H1 (cell line): ENCODE data around the gene NARS2. TPM values are rescaled to one million over a fixed set of nuclear protein-coding genes. Genes with fewer than 3 reads are reported as not detected.
A peak's percentile ranks its signal among the peaks of the same experiment; 100 is the strongest.

ENCODE experiments used
- CTCF ChIA-PET: fragments of 300-600 bp; sonication (Branson Sonifier 250); formaldehyde crosslinking; loops from one replicate; lab custom pipeline; 2021; ENCODE audit not compliant: partially characterized antibody; lab: Charles Lee
- POLR2A ChIA-PET: fragments of 300-600 bp; sonication (Branson Sonifier 250); formaldehyde crosslinking; loops from one replicate; lab custom pipeline; 2021; ENCODE audit warnings: inconsistent platforms; ENCODE audit not compliant: partially characterized antibody; lab: Charles Lee
- DNase-seq, 2 experiments: peaks; one replicate each; pipeline versions ENCODE4 v3.0.0 to v3.0.0-alpha.2; 2010 to 2022; ENCODE audit warnings: low spot score in 2 of 2, low read depth in 1 of 2, mixed read lengths in 1 of 2
- FAIRE-seq: peaks from 2 replicates; lab custom pipeline; 2011; peaks lifted over from hg19 to GRCh38; lab: Jason Lieb, UNC
- H2AFZ ChIP-seq: 2 replicates; pipeline ENCODE4 v1.8.1; 2012; ENCODE audit warnings: low read length, inconsistent platforms
- H2AK5ac ChIP-seq: 2 replicates; pipeline ENCODE4 v1.6.1; 2013; ENCODE audit warnings: low read depth, low read length
- H2BK120ac ChIP-seq: replicated peaks from 2 replicates; pipeline ENCODE3; 2013; ENCODE audit warnings: low read depth, low read length, inconsistent platforms
- H2BK12ac ChIP-seq: 2 replicates; pipeline ENCODE4 v1.6.1; 2013; ENCODE audit warnings: low read depth, low read length
- H2BK15ac ChIP-seq: 2 replicates; pipeline ENCODE4 v1.6.1; 2013; ENCODE audit warnings: low read length
- H2BK20ac ChIP-seq: 2 replicates; pipeline ENCODE4 v1.6.1; 2013; ENCODE audit warnings: low read length
- H2BK5ac ChIP-seq: 2 replicates; pipeline ENCODE4 v1.6.1; 2013; ENCODE audit warnings: low read depth, low read length
- H3K14ac ChIP-seq: 2 replicates; pipeline ENCODE4 v1.6.1; 2013; ENCODE audit warnings: inconsistent platforms; ENCODE audit not compliant: insufficient read length
- H3K18ac ChIP-seq: 2 replicates; pipeline ENCODE4 v1.6.1; 2013; ENCODE audit warnings: low read length; ENCODE audit errors: extremely low read depth
- H3K23ac ChIP-seq: 2 replicates; pipeline ENCODE4 v1.6.1; 2013; ENCODE audit warnings: inconsistent platforms; ENCODE audit not compliant: insufficient read length
- H3K23me2 ChIP-seq: 2 replicates; pipeline ENCODE4 v1.6.1; 2013; ENCODE audit warnings: low read depth, low read length
- H3K27ac ChIP-seq: 2 replicates; pipeline ENCODE4 v1.6.1; 2011; ENCODE audit warnings: low read depth, low read length, inconsistent platforms
- H3K27me3 ChIP-seq, 4 experiments: replicated peaks in 1 of 4; 1 replicate in 1 of 4; 2 replicates in 3 of 4; pipeline versions ENCODE4 v1.6.1 to v1.8.1; 2011 to 2013; ENCODE audit warnings: low read length in 3 of 4, mild to moderate bottlenecking in 3 of 4, inconsistent platforms in 2 of 4, mixed read lengths in 2 of 4, moderate library complexity in 1 of 4; ENCODE audit not compliant: control insufficient read depth in 3 of 4, insufficient read depth in 3 of 4; ENCODE audit errors: extremely low read depth in 1 of 4
- H3K36me3 ChIP-seq, 4 experiments: 2 replicates each; pipeline versions ENCODE4 v1.6.1 to v1.8.1; 2011 to 2013; ENCODE audit warnings: mild to moderate bottlenecking in 4 of 4, low read length in 3 of 4, moderate library complexity in 2 of 4, control low read depth in 1 of 4, inconsistent platforms in 1 of 4; ENCODE audit not compliant: insufficient read depth in 4 of 4, control insufficient read depth in 2 of 4
- H3K4ac ChIP-seq: replicated peaks from 2 replicates; pipeline ENCODE3; 2013; ENCODE audit warnings: low read length, low read depth, mixed read lengths, inconsistent platforms; ENCODE audit not compliant: insufficient read length
- H3K4me1 ChIP-seq, 4 experiments: replicated peaks in 1 of 4; 1 replicate in 1 of 4; 2 replicates in 3 of 4; pipeline versions ENCODE4 v1.6.1 to v1.8.1; 2011 to 2013; ENCODE audit warnings: low read length in 3 of 4, inconsistent platforms in 2 of 4, mixed read lengths in 1 of 4; ENCODE audit not compliant: insufficient read depth in 4 of 4, control insufficient read depth in 3 of 4
- H3K4me2 ChIP-seq, 2 experiments: 2 replicates each; pipeline versions ENCODE4 v1.6.1 to v1.8.1; 2011 to 2013; ENCODE audit warnings: low read depth in 2 of 2, low read length in 2 of 2, control low read depth in 1 of 2, inconsistent platforms in 1 of 2, mild to moderate bottlenecking in 1 of 2; ENCODE audit not compliant: insufficient read depth in 1 of 2
- H3K4me3 ChIP-seq, 4 experiments: fragments of 200-600, 300-600 bp in 1 of 4; sonication (generic), shearing (Covaris generic), sonication (Bioruptor Twin) in 1 of 4; 2 replicates each; pipeline versions ENCODE4 v1.5.1 to v1.8.1; 2011 to 2016; ENCODE audit warnings: low read length in 4 of 4, low read depth in 3 of 4, control low read depth in 2 of 4, inconsistent platforms in 2 of 4, mild to moderate bottlenecking in 2 of 4, mixed read lengths in 1 of 4, moderate library complexity in 1 of 4; ENCODE audit not compliant: insufficient read depth in 2 of 4; ENCODE audit errors: extremely low read depth in 1 of 4
- H3K56ac ChIP-seq: replicated peaks from 2 replicates; pipeline ENCODE3; 2013; ENCODE audit warnings: low read depth, mild to moderate bottlenecking, mixed read lengths, low read length, inconsistent platforms; ENCODE audit not compliant: insufficient read length
- H3K79me1 ChIP-seq: 2 replicates; pipeline ENCODE4 v1.6.1; 2013; ENCODE audit warnings: low read depth, low read length, control low read depth
- H3K79me2 ChIP-seq, 2 experiments: 2 replicates each; pipeline versions ENCODE4 v1.6.1 to v1.8.1; 2012 to 2013; ENCODE audit warnings: low read length in 2 of 2, mild to moderate bottlenecking in 2 of 2, inconsistent platforms in 1 of 2; ENCODE audit not compliant: insufficient read depth in 2 of 2, control insufficient read depth in 1 of 2
- H3K9ac ChIP-seq, 4 experiments: replicated peaks in 1 of 4; 1 replicate in 1 of 4; 2 replicates in 3 of 4; pipeline versions ENCODE4 v1.6.1 to v1.8.1; 2011 to 2013; ENCODE audit warnings: low read depth in 3 of 4, low read length in 3 of 4, control low read depth in 2 of 4, mild to moderate bottlenecking in 2 of 4, moderate library complexity in 2 of 4, inconsistent platforms in 1 of 4; ENCODE audit errors: extremely low read depth in 1 of 4
- H3K9me3 ChIP-seq, 2 experiments: 2 replicates each; pipeline versions ENCODE4 v1.6.1 to v1.8.1; 2012 to 2013; ENCODE audit warnings: mild to moderate bottlenecking in 2 of 2, moderate library complexity in 2 of 2, control low read depth in 1 of 2, inconsistent platforms in 1 of 2, low read depth in 1 of 2, low read length in 1 of 2, mixed read lengths in 1 of 2; ENCODE audit not compliant: insufficient read depth in 2 of 2
- H4K20me1 ChIP-seq, 2 experiments: replicated peaks in 1 of 2; 2 replicates each; pipeline versions ENCODE3 to v1.8.1; 2011 to 2013; ENCODE audit warnings: inconsistent platforms in 2 of 2, low read length in 2 of 2, mild to moderate bottlenecking in 1 of 2; ENCODE audit not compliant: insufficient read depth in 2 of 2, control insufficient read depth in 1 of 2
- H4K5ac ChIP-seq: 2 replicates; pipeline ENCODE4 v1.6.1; 2013; ENCODE audit warnings: low read length, low read depth, mixed read lengths, inconsistent platforms; ENCODE audit not compliant: insufficient read length
- H4K8ac ChIP-seq: 2 replicates; pipeline ENCODE4 v1.8.0; 2013; ENCODE audit warnings: mild to moderate bottlenecking, moderate library complexity, low read length, inconsistent platforms; ENCODE audit not compliant: insufficient read depth; ENCODE audit errors: extremely low read depth
- H4K91ac ChIP-seq: replicated peaks from 2 replicates; pipeline ENCODE3; 2013; ENCODE audit warnings: low read length, mixed read lengths, inconsistent platforms; ENCODE audit not compliant: insufficient read length
- CTBP2 ChIP-seq: IDR thresholded peaks from 2 replicates; pipeline ENCODE4 v1.7.0; 2011; ENCODE audit warnings: borderline replicate concordance, mild to moderate bottlenecking, moderate library complexity, mixed read lengths, low read length; ENCODE audit not compliant: insufficient read depth, insufficient read length
- HDAC6 ChIP-seq: IDR thresholded peaks from one replicate; pipeline ENCODE4 v1.7.1; 2012; ENCODE audit warnings: low read depth, mild to moderate bottlenecking, inconsistent platforms, low read length, moderate library complexity
- SIRT6 ChIP-seq: IDR thresholded peaks from one replicate; pipeline ENCODE4 v1.7.1; 2012; ENCODE audit warnings: low read length, inconsistent platforms
- SUZ12 ChIP-seq: fragments of 200-600 bp; sonication (generic); IDR thresholded peaks from 2 replicates; pipeline ENCODE4 v1.6.1; 2012; ENCODE audit warnings: mild to moderate bottlenecking, inconsistent platforms, low read length, moderate library complexity, mixed read lengths
- WGBS, 2 experiments: shearing (Covaris generic) in 1 of 2; methylation state at CpG; one replicate each; pipeline versions ENCODE4 v1.1.6 to v1.1.7; 2013 to 2015; ENCODE audit warnings: low lambda C conversion rate in 2 of 2, mixed read lengths in 2 of 2, inconsistent platforms in 1 of 2, low coverage in 1 of 2, missing lambda C conversion rate in 1 of 2; ENCODE audit not compliant: insufficient replicate concordance in 2 of 2, insufficient coverage in 1 of 2, insufficient read length in 1 of 2; ENCODE audit errors: extremely low coverage in 1 of 2, missing lambda C conversion rate in 1 of 2; 5-methylcytosine and 5-hydroxymethylcytosine counted together
- polyA plus RNA-seq, 7 experiments: library from polyadenylated mRNA; depleted of rRNA in 3 of 7; stranded (reverse) in 5 of 7; unstranded in 2 of 7; fragments of >200 nt in 5 of 7; fragments of 200-250 nt in 2 of 7; gene quantifications; 1 replicate in 5 of 7; 2 replicates in 1 of 7; 4 replicates in 1 of 7; pipeline versions ENCODE4 v1.2.1 to v1.2.3, GENCODE V29; 2011 to 2013; ENCODE audit warnings: missing spikeins in 2 of 7, mixed read lengths in 2 of 7
- total RNA-seq: library from RNA; stranded (reverse); fragmentation: NEBNext Ultra II Directional; extraction: Animal tissue kit (Norgen Biotek cat#: 25700); gene quantifications from 2 replicates; pipeline ENCODE4 v1.2.1, GENCODE V29; 2021

The NARS2 gene
- total and polyA plus RNA-seq, 2 of the 8 experiments (the other 6 are each of a cell fraction or from before 2014, with no cell fraction given): 26.2 to 51.6 TPM

GRCh38 chr11:78562398-78562797, 12.3 kb downstream of the NARS2 start:
- H3K4me2 ChIP-seq: no peak overlapping the region
- peaks cover 0 to 5% (median 2%) of the 10 kb centered on the region in 4 experiments; a peak in 4 of 7 replicates for H3K4me1 ChIP-seq
- ChIA-PET CTCF (no interaction called here), POLR2A (interaction anchor here (0.9 kb wide), 1 partner anchor 11 kb away, joined by 3 read pairs; no protein-coding TSS in a partner anchor)
- no peak overlapping the region for H3K4ac ChIP-seq
- no peak overlapping the region for H2BK120ac ChIP-seq
- H4K91ac ChIP-seq: no peak overlapping the region
- H3K9ac ChIP-seq: no peak overlapping the region
- H4K8ac ChIP-seq: no peak overlapping the region
- H3K14ac ChIP-seq: no peak overlapping the region
- H3K36me3 ChIP-seq: peaks cover 0 to 44% (median 13%) of the 10 kb centered on the region in 4 experiments; a peak in 5 of 8 replicates
- no peaks in the 10 kb centered on the region for H3K27me3 ChIP-seq
- H2AK5ac ChIP-seq: no peak overlapping the region
- no peak overlapping the region for H3K23ac ChIP-seq
- H3K9me3 ChIP-seq: no peaks in the 10 kb centered on the region
- DNase-seq (no peak), FAIRE-seq (no peak)
- H3K27ac ChIP-seq: no peak overlapping the region
- no peak overlapping the region for H2AFZ ChIP-seq
- peaks cover 0 to 52% of the 10 kb centered on the region in 2 experiments; a peak in 2 of 4 replicates for H3K79me2 ChIP-seq
- WGBS, 2 experiments: 90% methylated on average over 3 of the region's 3 CpGs; no CpG with 5 or more reads in 1 of the 2 experiments
- no peak overlapping the region for H4K5ac ChIP-seq
- H3K4me3 ChIP-seq: no peak overlapping the region
- H2BK15ac ChIP-seq: no peak overlapping the region
- H2BK12ac ChIP-seq: no peak overlapping the region
- H3K56ac ChIP-seq: no peak overlapping the region
- TF ChIP-seq SIRT6 (no peak), HDAC6 (no peak), SUZ12 (no peak), CTBP2 (no peak)
- peaks cover 1% of the 10 kb centered on the region in 2 experiments for H4K20me1 ChIP-seq
- peak overlapping the region; percentile 21; the same call in 1 of the 2 replicates for H2BK5ac ChIP-seq
- no peak overlapping the region for H3K18ac ChIP-seq
- H3K23me2 ChIP-seq: peaks cover 2% of the 10 kb centered on the region; the same call in 1 of the 2 replicates
- H3K79me1 ChIP-seq: peaks cover 6% of the 10 kb centered on the region
- H2BK20ac ChIP-seq: no peak overlapping the region
